Epidermal melanocyte (primary cell): ENCODE data around the gene VILL.

ENCODE experiments used
- DNase-seq: peaks from one replicate; pipeline ENCODE4 v3.0.0; 2011; ENCODE audit warnings: low spot score; ENCODE audit not compliant: insufficient read length

The VILL gene

DNA sequence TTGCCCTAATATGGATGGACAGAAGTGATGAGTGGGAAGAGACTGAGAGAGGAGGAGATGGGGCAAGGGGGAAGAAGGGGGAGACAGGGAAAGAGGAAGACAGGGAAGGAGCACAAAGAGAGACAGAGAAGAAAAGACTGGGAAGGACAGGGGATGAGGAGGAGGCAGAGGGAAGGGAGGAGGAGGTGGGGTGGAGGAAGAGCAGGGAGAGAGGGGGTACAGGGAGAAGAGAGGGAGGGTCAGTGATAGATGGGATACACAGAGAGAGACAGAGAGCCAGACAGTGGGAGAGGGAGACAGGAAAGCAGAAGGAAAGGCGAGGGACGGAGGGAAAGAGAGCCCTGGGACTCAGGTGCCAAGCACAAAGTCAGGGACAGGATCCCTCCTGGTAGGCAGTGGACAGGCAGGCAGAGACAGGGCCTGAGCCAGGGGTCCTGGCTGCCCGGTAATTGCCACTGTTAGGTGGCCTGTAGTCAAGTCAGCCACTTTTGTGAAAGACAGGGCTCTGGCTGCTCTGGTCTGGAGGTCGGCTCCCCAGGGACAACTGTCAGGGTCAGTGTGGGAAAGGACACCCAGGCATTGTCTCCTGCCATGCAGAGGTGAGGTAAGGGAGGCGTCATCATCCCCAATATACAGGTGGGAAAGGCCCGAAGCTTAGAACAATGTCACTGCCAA is 9.8 kb downstream of the VILL start:
- DNase-seq: no peak

DNA sequence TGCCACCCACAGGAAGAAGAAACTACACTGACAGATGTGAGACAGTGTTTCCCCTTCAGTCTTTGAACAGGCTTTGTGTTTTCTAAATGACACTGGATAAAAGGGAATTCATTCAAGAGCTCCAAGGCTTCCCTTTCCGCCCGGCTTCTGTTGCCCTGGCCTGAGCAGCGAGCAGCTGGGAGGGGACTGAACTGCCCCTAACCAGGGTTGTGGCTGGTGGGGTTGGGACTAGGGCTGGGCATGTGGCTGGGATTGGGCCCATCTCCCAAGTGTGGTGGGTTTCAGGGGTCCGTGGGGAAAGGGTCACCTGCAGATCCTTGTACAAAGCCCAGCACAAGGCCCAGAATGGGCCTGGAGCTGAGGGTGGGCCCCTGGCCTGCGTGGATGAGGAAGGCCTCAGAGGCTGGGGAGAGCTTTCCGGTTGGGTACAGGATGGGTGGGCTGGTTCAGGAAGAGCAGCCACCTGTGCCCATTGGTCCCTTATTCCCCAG is 10.4 kb downstream of the VILL start:
- DNase-seq: no peak

DNA sequence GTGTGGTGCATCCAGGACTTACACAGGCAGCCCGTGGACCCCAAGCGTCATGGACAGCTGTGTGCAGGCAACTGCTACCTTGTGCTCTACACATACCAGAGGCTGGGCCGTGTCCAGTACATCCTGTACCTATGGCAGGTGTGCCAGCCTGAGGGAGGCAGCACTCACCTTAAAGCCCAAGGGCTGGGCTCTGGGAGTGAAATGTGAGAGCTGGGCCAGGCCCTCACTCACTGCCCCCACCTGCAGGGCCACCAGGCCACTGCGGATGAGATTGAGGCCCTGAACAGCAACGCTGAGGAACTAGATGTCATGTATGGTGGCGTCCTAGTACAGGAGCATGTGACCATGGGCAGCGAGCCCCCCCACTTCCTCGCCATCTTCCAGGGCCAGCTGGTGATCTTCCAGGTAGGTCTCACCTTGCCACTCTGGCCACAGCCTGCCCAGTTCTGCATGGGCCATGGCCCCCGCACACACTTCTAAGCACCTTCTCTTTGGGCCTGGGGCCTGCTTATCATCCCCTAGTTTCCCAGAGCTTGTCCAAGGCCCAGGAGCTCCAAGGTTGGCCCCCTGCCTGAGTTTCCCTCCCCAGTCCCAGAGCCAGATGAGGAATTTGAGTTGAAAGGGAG is 11.0 kb downstream of the VILL start:
- no peak for DNase-seq

DNA sequence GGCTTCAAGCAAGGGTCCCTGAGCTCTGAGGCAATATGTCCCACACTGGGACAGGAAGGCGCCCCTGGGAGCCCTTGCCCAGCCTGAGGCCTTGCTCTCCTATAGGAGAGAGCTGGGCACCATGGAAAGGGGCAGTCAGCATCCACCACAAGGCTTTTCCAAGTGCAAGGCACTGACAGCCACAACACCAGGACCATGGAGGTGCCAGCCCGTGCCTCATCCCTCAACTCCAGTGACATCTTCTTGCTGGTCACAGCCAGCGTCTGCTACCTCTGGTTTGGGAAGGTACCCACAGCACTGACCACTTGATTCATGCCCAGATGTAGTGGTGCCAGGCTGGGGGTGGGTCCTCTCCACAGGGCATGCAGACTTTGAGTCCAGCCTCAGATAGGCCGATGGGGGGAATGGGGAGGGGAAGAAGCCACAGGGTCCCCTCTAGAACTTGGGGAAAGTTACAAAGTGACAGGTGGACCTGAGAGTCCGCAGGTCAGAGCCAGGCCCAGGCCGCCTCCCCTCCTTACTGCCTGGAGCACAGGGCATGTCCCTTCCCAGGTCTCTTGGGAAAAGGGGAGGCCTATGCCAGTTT is 11.8 kb downstream of the VILL start:
- DNase-seq: no peak

DNA sequence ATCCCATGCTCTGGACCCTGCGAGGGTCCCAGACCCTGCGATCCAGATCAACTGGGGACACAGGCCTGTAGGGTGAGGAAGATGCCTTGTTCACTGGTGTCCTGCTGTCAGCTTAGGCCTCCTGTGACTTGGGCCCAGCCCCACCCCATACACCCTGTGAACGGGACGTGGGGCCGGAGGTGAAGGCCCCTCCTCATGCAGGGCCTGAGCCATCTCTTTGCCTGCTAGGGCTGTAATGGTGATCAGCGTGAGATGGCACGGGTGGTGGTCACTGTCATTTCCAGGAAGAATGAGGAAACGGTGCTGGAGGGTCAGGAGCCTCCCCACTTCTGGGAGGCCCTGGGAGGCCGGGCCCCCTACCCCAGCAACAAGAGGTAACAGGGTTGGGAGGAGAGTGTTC is 12.4 kb downstream of the VILL start:
- no peak for DNase-seq

DNA sequence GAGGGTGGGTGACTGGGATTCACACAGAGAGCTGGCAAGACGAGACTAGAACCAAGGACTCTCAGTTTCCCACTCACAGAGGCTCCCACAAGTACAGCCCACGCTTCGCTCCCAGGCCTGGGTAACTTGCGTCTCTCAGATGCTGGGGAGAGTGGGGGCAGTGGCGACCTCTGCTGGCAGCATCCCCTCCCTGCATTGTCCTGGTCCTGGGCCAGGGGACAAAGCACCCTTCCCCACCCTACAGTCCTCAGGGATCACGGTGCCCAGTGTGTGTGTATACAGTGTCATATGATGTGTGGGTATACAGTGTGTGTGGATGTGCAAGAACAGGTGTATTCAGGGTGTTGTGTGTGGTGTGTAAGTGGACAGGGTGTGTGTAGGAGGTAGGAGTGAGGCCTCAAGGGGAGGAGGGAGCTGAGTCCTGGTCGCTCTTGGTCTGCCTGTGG is 12.8 kb downstream of the VILL start:
- peak; percentile 45 for DNase-seq

DNA sequence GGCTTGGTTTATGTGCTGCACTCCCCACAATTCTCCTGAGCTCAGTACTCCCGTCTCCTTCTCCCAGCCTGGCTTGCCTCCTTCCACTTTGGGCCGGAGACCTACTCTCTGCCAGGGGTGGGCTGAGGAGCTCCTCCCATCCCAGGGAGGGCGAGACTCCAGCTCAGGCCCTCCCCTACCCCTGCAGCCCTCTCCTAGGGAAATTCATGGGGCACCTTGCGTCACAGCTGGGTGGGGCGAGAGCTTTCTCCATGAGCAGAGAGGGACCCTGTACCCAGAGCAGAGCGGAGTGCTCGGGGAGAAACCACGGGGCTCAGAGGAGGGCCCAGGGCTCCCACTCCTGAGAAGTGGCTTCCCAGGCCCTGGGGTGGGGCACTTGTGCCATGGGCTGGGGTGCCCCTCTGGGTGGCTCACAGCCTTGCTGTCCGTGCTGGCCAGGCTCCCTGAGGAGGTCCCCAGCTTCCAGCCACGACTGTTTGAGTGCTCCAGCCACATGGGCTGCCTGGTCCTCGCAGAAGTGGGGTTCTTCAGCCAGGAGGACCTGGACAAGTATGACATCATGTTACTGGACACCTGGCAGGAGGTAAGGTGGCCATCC is 13.3 kb downstream of the VILL start:
- DNase-seq: no peak

DNA sequence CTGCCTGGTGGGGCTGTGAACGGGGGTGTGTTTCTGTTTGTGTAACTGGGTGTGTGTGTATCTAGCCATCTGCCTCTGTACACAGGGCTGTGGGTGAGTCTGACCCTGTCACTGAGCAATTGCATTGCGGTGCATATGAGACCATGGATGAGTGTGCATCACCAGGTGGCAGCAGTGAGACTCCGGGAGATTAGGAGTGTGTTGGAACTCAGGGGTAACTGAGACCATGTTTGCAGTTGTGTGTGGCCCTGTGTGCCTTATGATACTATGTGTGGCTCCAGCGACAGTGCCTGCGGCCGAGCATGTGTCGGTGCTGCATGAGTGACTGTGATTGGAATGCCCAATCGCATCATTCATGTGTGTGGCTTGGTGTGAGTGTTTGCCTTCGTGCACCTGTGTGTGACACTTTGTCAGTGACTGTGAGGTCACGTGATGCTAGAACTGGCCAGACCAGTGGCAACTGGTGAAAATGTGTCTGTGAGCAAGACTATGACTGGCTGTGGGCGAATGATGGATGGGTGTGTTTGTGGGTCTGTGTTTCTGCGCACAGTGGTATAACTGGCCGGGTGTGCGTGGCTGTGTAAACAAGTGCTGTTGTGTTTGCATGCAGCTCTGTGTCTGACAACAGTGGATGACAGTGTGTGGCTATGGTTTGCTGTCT is 14.0 kb downstream of the VILL start:
- DNase-seq: no peak

DNA sequence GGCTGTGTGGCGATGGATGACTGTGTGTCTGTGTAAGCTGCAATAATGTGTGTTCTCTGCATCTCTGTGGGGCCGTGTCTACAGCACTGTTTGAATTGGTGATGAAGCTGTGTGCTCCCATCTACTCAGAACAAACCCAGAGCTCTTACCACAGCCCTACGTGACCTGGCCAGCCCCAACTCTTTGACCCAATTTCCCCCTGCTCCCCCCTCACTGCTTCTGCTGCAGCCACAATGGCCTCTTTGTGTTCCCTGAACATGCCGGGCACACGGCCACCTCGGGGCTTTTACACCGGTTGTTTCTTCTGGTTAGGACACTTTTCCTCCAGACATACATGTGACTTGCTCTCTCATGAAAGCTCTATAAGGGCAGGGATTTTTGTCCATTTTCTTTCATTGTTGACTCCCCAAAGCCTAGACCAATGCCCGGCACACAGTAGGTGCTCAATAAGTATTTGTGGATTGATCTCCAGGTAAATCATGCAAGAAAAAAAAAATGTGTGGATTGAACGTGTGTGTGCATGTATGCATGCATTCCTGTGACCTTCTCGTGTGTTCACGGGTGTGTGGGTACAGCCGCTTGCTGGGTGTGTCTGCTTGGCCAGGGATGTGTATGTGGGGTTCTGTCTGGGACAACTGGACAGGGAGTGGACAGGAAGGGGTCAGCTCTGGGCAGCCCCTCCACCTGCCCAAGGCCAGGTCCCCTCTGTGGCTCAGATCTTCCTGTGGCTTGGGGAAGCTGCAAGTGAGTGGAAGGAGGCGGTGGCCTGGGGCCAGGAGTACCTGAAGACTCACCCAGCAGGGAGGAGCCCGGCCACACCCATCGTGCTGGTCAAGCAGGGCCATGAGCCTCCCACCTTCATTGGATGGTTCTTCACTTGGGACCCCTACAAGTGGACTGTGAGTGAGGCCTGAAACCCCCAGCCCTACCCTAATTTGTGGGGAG is 14.8 kb downstream of the VILL start:
- DNase-seq: peak; percentile 75

DNA sequence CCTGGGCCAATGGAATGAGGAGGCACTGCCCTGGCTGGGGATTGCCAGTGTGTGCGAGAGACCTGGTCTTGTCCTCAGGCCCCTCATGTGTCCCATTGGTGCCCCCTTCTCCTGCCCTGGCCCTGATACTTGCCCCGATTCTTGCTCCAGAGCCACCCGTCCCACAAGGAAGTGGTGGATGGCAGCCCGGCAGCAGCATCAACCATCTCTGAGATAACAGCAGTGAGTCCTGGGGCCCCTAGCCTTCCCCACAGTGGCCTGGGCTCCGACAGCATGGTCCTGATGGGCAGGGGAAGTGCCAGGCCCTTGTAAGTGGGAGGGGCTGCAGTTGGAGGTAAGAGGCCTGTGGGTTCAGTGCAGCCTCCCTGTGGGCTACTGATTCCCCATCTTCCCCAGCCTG is 15.4 kb downstream of the VILL start:
- DNase-seq: no peak

DNA sequence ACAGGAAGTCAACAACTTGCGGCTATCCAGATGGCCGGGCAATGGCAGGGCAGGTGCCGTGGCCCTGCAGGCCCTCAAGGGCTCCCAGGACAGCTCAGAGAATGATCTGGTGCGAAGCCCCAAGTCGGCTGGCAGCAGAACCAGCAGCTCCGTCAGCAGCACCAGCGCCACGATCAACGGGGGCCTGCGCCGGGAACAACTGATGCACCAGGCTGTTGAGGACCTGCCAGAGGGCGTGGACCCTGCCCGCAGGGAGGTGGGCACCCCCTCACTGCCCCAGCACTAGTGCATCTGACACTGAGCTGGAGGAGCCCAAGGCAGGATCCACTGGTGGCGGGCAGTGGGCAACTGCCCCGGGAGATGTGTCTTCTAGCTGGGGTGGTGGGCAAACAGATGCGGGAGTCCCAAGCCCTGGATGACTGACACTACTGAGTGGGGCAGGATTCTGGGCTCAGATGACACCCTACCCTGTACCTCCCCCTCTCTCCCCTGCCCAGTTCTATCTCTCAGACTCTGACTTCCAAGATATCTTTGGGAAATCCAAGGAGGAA is 15.9 kb downstream of the VILL start:
- DNase-seq: no peak

DNA sequence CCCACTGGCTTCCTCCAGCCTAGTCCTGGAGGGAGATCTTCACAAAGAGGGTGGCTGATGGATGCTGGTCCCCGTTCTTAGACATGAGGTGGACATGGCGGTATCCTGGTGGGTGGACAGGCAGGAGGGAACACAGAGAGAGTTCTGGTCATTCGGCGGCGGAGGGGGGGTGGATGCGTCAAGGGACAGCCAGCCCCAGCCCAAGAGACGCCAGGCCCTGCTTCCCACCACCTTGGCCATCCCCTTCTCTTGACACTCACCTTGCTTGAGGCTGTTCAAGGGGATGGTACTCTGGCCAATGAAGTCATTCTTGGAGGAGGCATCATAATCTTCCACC is 17.1 kb downstream of the VILL start:
- no peak for DNase-seq

DNA sequence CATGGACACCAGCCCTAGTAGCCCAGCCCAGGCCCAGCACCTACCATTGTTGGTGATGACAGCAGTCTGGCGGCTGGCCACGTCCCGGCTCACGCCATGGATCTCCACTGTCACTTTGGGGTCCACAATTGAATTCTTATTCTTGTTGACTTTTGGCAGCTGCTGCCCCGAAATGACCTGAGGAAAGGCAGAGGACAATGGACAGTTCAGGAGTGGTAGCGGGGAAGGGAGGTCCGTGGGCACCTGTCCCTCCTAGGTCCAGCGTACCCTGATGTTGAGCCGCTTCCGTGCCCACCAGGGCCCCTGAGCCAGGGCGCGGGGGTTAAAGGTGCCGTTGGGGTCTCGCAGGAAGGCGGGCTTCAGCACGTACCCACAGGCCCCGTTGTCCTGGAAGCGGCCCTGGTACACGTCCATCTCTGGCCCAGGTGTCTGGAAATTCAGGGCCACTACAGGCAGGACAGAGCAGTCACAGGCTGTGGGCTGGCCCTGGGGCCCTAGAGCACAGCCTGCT is 17.7 kb downstream of the VILL start:
- DNase-seq: no peak

DNA sequence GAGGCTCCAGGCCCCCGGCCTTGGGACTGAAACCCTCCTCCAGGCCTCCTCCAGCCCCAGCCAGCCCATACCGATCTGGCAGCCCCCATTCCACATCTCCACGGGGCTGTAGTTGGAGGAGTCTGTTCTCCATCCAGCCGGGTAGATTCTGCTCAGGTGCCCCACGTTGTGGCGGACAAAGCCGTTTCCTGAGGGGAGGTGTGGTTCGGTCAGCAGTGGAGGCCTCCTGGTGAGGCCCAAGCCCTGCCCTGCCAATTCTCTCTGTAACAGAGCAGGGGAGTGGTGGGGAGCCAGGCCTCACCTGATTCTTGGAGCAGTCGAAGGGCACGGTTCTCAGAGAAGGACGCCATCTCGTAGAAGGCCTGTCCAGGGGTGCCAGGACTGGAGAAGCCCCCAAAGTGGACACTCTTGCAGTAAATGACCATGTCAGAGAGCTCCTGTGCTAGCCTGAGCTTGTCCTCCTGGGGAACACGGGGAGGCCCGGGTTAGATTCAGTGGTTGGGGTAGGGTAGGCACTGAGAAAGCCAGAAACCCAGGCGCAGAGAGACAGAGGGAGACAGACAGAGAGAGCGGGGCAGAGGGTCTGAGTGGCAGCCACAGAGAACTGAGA is 18.5 kb downstream of the VILL start:
- DNase-seq: no peak

DNA sequence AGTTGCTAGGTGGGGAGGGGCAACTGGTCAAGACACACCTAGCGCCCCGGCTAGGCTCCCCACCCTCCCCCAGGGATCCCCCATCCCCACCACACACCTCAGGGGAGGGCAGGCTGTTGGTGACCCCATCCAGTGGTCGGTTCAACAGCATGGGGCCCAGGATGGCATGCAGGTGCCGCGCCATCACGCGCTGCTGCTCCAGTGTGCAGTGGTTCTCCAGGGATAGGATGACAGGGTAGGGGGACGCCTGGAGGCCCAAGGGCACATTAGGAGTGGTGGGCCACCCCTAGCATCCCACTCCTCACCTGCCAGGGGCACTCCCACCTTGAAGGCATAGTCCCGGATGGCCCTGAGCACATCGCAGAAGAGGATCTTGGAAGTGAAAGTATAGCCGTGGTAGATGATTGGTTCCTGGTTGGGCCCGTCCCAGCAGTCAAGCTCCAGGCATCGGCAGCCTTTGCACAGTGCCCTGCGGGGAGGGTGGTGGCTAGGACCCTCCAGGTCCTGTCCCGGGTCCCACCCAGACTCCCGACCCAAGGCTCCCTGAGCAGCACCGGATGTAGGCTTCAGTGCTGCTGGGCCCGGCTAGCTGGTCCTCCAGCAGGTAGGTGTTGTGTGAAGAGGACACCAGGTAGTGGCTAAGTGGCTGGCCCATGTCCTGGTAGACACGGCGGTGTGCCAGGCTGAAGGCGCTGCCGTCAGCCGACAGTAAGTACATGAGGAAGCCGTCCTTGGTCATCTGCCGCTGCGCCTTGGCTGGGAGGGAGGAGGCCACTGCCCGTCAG is 19.4 kb downstream of the VILL start:
- no peak for DNase-seq

DNA sequence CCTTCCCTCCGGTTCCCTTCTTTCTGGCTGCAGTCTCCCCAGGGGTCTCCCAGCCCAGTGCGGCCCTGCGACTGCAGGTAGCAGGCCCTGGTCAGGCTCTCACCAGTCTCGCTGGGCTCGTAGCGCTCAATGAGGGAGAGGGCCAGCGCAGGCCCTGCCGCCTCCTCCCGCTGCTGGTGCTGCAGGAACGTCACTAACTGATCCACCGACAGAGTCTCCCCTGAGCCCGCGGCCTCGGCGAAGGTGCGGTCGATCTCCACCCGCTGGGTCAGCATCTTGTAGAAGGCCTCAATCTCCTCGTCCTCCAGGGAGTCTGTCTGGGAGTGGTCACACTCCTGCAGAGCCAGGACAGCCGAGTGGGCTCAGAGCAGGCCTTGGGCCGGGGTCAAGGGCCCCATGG is 20.5 kb downstream of the VILL start:
- no peak for DNase-seq

DNA sequence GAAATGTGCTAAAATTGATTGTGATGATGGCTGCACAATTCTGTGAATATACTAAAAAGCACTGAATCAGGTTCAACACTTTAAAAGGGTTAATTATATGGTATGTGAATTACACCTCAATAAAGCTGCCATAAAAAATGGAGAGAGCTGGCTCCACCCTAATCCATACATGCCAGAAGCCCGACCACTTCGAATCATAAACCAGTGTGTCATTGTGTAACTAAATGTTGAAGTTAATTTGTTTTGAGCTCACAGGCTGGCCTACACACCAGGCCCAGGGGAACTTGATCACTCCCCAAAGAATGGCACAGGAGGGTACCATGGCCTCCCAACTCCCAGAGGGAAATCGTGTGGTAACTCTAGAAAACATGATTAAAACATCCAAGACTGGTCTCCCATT is 24.9 kb downstream of the VILL start:
- no peak for DNase-seq

DNA sequence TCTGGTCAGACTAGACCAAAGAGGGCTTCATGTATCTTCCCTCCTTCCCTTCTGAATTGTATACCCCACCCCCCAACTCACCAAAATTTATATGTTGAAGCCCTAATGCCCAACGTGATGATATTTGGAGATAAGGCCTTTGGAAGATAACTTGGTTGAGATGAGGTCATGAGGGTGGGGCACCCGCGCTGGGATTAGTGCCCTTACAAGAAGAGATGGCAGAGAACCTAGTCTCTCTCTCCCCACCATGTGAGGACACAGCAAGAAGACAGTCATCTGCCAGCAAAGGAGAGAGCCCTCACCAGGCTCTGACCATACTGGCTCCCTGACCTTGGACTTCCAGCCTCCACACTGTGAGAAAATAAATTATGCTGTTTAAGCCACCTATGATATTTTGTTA is 25.4 kb downstream of the VILL start:
- DNase-seq: no peak

DNA sequence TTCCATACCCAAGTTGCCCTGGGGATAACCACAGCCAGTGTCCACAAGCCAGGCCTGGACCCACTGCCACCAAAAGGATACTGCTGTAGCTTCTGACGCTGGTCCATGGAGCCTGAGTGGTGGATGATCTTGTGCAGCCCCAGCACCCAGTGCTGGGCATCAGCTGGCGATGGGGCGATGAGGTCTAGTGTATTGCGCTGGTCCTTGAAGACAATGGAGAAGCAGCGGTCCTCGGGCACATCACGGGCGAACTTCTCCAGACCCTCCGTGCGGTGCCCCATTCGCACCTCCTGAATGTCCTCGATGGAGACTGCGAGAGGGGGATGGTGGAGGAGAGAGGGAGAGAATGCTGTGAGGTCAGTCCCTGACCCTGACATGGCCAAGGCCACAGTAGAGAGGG is 25.8 kb downstream of the VILL start:
- DNase-seq: no peak
